NCI-H2227 treated with DMSO at 0.1 percent for 48 hours (cell line): ENCODE measurements around the gene VIPR1.

Experiments used
- DNase-seq: peaks from one replicate; lab custom pipeline; 2025; lab: John Stamatoyannopoulos, UW

The VIPR1 gene, protein sequence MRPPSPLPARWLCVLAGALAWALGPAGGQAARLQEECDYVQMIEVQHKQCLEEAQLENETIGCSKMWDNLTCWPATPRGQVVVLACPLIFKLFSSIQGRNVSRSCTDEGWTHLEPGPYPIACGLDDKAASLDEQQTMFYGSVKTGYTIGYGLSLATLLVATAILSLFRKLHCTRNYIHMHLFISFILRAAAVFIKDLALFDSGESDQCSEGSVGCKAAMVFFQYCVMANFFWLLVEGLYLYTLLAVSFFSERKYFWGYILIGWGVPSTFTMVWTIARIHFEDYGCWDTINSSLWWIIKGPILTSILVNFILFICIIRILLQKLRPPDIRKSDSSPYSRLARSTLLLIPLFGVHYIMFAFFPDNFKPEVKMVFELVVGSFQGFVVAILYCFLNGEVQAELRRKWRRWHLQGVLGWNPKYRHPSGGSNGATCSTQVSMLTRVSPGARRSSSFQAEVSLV

DNA sequence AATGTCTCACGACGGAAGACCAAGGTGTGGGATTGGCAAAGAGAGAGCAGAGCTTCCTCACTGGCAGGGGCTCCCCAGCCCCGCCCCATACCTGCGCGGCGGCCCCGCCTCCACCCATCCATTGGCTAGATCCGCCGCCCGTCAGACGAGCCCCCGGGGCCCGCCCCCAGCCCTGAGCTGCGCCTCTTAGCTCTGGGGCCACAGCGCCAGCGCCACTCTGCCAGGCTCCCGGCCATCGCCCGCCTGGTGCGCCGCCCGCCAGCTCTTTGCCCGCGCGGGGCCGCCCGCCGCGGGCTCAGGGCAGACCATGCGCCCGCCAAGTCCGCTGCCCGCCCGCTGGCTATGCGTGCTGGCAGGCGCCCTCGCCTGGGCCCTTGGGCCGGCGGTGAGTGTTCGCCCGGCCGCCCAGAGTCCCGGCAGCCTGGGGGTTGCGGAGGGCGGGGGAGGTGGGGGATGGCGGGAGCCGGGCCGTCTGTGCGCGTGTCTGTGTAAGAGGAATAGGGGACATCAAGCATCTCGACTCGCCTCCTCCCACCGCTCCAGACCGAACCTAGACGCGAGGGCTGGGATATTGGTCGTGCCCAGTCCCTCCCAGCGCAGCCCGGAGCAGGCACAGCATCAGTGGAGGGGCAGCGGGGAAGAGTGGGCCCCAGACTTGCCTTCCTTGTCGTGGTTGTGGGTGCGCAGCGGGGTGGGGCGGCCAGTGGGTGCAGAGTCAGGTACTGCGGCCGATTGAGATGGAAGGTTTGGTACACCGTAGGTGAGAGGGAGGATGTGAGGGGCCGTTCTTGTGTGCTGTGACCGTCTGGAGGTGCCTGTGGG lies at the start of gene VIPR1:
TSS of gene VIPR1 (plus strand) at position 215 of the 822 bp plus-strand sequence. CDS start at position 308, 93 bp downstream.
- peak; percentile 38 for DNase-seq

DNA sequence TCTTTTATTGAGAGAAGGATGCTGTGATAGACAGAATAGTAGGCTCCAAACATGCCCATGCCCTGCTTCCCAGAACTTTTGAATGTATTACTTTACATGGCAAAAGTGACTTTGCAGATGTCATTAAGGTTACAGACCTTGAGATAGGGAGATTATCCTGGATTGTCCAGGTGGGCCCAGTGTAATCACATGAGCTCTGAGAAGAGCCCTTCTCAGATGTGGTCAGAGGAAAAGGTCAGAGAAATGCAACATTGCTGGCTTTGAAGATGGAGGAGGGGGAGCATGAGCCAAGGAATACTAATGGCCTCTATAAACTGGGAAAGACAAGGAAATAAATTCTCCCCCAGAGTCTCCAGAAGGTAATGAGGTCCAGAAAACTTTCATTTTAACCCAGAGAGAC lies 46.2 kb upstream of the VIPR1 start:
- DNase-seq: no peak

DNA sequence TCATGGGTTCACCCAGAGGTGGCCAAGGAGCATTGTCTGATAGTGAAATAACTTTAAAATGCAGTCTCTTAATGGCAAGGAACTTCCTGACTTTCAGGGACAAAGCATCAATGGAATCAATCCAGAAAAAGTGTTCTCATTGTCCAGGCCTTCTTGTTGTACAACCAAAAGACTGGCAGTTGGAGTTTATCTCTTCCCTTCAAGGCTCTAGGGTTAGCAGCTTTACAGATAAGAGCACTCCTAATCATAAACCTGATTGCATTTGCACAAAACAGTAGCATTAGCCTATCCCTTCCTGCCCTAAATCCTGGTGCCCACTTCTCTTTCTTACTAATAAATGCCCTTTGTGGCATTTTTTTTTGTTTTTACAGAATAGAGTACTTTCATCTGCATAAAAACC lies 43.3 kb upstream of the VIPR1 start:
- no peak for DNase-seq

DNA sequence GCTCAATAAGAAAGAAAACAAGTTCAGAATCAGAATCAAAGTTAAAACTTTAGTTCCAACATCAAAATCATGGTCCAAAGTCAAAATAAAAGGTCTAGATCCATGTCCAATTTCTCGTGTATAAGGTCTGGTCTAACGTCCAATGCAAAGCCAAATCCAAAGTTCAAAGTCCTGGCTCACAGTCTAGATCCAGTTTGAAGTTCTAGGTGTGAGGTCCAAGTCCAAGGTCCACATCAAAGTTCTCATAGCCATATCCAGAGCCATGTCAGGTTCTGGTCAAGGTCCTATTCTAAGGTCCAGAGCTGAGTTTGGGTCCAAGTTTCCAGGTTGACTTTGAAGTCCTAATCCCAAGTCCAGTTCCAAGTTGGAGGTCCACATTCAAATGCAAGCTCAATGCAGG lies 40.7 kb upstream of the VIPR1 start:
- no peak for DNase-seq

DNA sequence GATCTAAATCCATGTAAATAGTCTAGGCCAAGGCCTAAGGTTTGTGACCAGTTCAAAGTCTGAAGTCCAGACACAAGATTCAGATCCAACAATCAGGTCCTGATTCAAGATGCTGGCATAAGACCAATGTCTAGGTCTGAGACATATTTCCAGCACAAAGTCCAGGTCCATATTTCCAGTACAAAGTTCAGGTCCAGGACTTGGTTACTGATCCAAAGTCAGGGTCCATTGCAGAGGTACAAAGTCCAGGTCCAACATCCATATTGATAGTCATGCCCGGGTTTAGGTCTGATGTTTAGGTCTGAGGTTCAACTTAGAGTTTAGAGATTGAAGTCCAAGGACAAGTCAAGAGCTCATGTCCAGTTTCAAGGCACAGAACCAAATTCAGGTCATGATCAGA lies 39.4 kb upstream of the VIPR1 start:
- no peak for DNase-seq

DNA sequence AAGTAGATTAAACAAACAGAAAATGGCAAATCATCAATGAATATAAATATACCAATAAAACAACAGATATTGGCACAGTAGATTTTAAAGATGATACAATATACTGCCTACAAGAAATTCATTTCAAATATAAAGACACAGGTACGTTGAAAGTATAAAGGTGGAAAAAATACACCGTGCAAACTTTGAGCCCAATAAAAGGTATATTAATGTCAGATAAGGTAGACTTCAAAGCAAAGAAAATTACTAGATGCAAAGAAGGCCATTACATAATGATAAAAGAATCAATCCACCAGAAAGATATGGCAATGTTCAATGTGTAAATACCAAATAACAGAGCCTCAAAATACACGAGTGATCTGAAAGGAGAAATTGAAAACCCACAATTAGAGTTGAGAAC lies 34.3 kb upstream of the VIPR1 start:
- no peak for DNase-seq

DNA sequence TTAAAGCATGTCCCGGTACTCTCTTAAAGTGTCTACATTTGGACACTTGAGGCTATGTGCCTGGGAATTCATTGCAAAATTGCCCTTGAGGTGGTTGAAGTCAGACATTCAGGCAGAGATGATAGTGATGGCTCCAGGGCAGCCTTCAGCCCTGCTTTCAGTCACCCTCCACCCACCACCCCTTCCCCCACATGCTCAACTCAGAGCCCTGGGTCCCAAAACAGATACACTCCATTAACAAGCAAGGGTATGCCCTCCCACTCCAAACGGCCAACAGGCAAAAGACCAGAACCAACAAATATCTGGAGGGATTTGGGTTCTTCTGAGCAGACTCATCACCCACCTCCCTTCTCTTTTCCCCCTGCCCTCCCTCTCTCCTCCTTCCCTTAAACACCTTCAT lies 29.9 kb upstream of the VIPR1 start:
- DNase-seq: no peak

DNA sequence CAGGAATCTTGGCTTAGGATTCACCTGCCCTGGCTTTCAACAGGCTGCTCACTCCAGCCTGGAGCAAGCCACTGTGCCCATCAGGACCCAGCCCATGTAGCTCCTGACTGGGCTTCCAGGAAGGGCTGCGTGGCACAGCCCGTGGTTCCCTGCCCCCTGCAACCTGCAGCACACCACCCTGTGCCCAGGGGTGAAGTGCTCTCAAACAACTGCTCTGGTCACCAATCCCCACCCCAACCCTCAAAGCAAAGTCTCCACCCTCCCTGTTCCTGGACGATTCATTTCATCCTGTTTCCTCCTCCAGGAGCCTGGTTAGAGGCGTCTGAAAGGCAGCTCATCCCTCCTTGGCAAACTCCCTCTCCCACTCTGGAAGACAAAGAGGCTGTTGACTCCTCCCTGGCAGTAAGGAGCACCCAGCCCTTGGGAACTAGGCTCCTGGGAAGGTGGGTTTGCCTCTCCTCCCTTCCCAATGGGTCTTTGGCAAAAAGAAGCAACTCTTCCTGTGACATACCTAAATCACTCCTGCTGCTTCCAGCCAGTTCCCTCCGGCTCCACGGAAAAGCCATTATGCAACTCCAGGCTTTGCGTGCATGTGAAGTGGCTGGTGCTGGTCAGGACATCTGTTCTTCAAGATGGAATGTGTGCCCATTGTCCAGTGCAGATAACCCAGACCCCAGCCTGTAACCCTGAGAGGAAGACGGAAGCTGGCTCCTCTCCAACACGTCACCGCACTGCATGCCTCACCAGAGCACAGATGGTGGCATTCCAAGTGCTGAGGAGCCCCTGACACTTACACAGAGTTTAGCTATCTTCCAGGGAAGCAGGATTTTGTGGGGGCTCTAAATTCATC lies 29.1 kb upstream of the VIPR1 start:
- no peak for DNase-seq

DNA sequence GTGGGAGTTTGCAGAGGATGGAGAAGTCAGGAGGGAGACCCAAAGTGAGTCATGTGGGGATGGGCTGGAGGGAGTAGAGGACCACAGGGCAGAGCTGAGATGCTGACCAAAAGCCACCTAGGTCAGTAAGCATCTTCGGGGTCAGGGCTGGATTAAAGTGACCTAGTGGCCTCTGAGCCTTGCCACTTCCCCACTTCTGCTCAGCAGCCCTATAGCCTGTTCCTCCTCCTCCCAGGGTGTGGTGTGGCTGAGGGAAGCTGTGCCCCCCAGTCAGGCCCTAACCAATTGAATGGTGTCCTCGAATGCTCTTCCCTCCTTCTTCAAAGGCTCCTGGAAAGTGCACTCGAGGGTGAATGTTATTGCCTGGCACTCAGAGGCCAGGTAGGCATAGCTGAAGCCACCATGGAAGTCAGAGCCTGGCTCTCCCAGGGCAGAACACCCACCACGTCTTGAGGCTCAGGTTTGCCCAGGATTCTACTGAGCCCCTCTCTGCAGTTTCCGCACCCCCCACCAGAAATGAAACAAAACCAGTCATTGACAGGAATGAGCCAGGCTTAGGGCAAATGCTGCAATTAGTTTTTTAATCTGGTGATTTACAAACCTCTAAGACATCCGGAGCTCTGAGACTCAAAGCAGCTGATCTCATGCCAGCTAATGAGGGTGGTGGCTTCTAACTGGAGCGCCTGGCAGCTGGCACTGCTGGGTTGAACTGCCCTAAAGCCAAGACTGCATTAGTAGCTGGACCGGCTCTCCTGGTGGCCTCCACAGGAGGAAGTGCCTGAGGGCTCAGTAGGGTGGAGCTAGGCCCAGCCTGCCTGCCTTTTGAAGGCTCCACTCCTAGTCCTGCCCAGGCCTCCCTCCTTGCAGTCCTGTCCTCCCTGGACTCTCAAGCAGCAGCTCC lies 26.0 kb upstream of the VIPR1 start:
- no peak for DNase-seq

DNA sequence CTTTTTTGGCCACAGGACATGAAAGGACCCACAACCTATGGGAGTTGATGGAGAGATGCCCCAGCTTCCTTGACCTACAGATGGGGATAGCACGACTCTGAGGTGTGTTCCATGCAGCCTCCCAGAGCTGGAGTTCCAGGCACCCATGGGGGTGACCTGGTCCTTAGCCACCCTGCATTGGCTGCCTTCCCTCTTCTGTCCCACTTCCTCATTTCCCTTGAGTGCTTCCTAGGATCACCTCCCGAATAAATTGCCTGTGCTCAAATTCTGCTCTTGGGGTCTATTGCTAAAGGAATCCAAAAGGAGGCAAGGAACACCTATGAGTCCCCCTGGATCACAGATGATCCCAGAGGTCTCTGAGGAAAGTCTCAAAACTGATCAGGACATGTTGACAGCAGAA lies 24.7 kb upstream of the VIPR1 start:
- no peak for DNase-seq

DNA sequence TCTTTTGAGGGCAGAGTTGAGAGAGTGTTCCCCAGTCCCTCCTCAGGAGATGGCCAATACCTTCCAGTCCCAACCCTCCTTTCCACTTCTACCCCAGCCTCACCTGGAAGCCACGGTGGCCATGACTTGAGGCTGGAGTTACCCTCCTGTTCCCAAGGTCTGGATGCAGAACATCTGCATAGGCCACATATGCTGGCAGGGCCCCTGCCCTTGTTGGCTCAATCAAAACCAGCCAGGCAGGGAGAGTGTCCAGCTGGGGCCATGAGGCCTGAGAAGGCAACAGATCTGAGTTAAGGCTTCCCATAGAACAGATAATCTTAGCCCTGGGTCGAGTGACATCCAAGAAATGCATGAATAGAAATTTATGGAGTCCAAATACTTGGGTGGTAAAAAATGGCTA lies 23.6 kb upstream of the VIPR1 start:
- DNase-seq: no peak

DNA sequence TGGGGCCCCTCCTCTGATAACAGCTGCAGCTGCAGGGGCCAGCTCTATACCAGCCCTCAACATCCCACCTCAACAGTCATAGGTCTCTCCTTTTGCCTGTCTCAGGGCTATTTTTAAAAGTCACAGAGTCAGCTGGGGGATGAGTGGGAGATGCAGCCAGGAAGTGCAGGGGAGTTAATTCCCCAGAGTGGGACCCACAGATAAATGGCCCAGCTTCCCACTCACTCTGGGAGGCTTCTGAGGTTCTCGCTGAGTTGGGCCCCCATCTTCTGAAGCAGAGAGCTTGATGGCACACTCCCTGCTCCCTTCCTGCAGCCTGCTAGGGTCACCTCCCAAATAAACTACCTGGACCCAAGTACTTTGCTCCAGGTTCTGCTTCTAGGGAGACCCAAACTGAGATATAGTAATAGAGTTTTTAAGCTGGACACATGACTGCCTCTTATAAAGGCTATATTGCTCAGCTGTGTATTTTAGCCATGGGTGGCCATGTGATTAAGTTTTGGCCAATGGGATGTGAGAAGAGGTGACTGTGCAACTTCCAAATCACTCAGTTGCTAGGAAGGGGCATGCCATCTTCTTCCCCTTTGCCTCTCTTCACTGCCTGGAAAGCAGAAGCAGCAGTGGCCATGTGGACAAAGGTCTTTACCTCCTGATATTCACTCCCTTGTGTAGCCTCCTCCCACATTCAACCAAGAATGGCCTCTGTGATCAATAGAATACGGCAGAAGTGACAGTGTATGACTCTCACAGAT lies 15.5 kb upstream of the VIPR1 start:
- no peak for DNase-seq

DNA sequence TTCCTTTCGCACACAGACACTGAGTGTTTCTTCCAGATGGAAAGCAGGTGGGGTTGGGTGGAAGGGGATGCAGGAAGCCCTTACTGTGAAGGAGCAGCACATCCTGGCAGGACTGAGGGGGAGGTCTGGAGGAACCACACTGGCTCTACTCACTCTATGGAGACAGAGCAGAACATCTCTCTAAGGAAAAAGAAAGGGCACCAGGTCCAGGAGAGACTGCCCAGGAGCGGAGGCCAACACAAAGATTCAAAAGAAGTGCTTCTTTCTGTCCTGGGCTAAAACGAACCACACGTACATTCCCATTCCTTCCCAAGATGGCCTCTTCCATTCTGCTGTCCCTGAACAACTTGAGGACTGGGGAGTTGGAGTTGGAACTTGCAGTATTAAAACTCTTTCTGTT lies 13.8 kb upstream of the VIPR1 start:
- no peak for DNase-seq

DNA sequence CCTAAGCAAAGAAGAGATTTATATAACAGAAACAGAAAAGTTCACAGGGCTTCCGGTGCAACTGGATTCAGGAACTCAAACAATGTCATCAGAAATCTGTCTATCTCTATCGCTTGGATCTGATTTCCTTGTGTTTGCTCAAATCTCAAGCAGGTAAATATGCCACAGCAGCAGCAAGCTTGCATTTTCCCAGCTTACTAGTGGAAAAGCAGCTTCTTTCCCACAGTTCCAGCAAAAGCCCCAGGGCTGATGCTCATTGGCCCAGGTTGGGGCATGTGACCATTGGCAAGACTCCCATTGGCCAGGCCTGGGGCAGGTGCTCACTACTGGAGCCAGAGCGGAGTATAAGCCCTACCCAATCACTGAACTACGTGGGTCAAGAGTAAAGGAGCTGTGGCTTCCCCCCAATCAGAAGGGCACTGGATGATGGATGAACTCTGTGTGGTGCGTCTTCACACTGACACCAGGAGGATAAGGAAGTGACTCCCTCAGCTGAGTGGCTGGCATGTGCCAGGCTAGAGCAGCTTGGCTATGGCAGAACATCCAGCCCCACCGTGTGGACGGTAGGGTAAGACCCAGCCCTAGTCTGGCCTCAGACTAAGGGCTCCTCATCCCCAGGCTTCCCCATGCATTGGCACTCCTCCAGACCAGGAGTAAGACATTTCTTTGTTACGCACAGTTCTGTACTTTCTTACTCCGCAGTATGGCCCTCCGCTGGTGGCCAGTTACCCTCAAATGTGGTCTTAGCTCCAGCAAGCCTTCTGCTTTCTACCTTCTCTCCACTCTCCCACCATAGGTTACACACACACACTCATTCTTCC lies 13.1 kb upstream of the VIPR1 start:
- DNase-seq: no peak

DNA sequence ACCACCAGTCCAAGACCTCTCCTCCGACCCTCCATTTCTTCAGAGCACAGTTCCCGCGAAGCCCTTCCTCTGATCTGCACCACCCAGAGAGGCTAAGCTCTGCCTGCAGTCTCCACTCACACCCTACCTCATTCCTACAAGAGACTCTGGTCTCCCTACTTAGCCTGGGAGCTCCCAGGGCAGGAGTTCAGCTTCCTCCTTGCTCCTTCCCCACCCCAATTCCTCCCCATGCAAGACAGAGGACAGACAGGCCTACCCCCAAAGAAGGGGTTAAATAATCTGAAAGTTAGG lies 12.6 kb upstream of the VIPR1 start:
- DNase-seq: no peak

DNA sequence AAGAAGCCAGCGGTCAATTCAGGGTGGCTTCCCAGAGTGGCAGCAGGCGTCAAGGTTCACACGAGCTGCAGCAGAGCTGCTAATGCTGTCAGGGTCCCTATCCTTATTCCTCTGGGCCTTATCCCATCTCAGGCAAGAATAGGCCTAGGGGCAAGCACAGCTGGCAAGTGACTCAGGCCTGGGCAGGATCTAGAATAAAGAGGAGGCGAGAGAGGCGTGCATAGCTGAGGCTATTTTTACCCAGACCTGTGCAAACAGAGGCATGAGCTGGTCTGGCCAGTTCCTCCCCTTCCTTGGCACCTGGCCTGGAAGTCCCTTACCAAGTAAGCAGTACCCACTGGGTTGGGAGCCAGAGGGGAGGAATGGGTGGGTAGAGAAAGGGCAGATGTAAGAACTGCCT lies 12.2 kb upstream of the VIPR1 start:
- DNase-seq: no peak

DNA sequence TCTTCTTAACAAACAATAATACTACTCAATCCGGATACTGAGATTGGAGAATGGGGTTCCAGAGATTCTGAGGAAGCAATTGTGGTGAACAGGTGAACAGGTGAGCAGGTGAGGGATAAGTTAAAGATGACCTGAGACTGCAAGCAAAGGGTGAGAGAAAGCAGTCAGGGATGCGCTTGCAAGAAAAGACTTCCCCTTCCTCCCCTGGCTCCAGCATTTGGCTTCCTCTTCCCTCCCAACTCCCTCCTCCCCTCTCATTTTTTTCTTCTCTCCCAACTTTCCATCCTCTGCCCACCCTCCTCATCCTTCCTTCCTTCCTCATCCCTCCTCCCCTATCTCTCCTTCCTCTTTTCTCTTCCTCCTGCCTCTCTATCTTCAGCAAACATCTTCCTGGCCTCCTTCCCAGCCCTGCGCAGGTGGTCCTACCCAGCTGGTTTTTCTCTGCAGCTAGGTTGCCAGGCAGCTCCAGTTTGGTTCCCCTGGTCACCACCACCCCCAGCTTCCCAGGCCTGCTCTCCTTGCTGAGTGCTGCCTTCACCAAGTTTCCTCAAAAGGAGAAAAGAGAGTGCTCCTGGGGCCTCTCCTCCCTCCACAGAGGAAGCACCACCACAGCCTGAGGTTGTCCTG lies 10.4 kb upstream of the VIPR1 start:
- no peak for DNase-seq

DNA sequence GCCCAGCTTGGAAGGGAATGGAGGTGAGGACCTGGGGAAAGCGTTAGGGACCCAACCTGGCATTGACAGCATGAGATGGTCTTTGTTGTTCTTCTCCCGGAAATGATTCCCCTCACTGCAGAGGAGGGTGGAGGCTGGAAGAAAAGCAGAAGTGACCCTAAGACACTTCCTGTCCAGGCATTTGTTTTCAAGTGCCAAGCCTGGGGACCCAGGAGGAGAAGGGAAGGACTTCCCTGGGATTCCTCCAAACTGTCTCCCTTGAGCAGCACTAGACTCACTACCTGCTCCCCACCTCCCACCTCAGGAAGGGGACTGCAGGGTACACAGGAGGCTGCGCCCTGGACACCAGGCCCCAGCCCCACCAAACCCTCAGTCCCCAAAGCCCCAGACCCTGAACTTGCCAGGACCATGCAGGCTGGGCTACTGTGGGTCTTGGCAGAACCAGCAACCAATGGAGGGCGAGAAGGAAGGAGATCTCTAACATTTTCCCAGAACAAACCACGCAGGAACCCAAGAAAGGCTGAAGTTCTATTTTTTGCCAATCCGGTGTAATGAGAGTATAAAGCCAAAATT lies 9.8 kb upstream of the VIPR1 start:
- DNase-seq: no peak
